AG10803 (cell line): ENCODE measurements around the gene CCNE1.
"Not testable (repeated sequence)": the region's sequence is repeated elsewhere in the genome, so short reads cannot be mapped to it uniquely, and the experiment has no call there.

Experiments
- DNase-seq: peaks from one replicate; pipeline ENCODE4 v3.0.0; 2010; ENCODE audit warnings: low read depth
- H3K4me3 ChIP-seq: 2 replicates; pipeline ENCODE4 v1.5.1; 2011; ENCODE audit warnings: mild to moderate bottlenecking, low read length, control low read depth
- TF ChIP-seq, protein P1 (sequence below): conservative IDR thresholded peaks from 2 replicates; pipeline ENCODE4 v1.5.1; 2011; ENCODE audit warnings: mild to moderate bottlenecking, low read length, control low read depth, inconsistent platforms

CCNE1 gene

DNA sequence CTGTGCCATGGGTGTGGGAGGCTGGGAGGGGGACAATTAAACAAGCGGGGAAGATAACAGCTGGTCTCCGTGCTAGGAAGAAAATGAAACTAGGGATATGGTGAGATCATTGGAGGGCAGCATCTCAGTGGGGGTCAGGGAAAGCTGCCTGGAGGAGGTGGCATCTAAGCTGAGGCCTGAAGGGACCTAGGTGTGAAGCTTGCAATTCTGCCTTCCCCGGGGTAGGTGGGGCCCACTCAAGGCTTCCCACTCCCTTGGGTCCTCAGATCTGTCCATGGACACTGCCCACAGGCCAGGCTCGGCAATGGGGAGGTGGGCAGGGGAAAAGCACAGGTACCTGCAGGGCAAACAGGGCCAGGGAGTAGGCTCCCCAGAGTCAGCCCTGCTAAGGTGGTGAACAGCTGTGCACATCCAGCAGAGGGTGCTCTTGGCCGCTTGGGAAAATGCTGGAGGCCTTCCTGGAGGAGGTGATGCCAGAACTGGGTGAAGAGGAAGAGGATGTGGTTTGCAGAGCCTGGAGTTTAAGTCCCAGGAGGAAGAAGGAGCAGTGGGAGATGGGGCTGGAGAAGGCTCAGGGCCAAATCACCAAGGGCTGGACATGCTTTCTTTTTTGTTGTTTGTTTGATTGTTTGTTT, 25.7 kb upstream of the CCNE1 start:
- TF ChIP-seq, protein P1, sequence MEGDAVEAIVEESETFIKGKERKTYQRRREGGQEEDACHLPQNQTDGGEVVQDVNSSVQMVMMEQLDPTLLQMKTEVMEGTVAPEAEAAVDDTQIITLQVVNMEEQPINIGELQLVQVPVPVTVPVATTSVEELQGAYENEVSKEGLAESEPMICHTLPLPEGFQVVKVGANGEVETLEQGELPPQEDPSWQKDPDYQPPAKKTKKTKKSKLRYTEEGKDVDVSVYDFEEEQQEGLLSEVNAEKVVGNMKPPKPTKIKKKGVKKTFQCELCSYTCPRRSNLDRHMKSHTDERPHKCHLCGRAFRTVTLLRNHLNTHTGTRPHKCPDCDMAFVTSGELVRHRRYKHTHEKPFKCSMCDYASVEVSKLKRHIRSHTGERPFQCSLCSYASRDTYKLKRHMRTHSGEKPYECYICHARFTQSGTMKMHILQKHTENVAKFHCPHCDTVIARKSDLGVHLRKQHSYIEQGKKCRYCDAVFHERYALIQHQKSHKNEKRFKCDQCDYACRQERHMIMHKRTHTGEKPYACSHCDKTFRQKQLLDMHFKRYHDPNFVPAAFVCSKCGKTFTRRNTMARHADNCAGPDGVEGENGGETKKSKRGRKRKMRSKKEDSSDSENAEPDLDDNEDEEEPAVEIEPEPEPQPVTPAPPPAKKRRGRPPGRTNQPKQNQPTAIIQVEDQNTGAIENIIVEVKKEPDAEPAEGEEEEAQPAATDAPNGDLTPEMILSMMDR = no peak; the same call in 1 of the 2 replicates
- DNase-seq = no peak
- H3K4me3 ChIP-seq = no peak overlapping the region

DNA sequence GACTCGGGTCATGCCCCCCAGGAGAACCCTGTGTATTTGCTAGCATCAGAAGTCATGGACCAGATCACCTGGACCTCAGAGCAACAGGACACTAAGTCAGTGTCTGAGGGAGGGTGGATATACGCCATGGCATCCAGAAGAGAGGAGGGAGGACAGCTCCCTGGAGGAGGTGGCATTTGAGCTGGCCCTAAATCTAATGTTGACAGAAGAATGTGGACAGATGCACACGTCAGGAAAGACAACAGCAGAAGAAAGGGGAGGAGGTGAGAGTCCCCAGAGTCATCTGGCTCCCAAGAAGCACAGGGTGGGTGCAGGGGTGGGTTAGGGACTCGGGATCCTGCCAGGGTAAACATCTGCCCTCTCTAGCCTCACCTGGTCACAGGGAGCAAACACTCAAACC, 24.5 kb upstream of the CCNE1 start:
- no peak overlapping the region for H3K4me3 ChIP-seq
- TF ChIP-seq, protein P1 = no peak
- DNase-seq = no peak

DNA sequence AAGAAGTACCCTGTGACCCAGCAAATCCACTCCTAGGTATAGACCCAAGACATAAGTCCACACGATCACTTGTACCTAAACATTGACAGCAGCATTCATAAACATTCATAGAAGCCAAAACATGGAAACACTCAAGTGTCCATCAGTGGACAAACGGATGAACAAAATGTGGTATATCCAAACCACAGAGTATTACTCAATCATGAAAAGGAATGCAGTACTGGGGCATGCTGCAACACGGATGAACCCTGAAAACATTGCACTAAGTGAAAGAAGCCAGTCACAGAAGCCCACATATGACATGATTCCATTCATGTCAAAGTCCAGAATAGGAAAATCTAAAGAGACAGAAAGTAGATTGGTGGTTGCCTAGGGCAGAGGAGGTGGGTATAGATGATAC, 22.8 kb upstream of the CCNE1 start:
- DNase-seq = peak; percentile 11
- no peak overlapping the region for H3K4me3 ChIP-seq
- TF ChIP-seq, protein P1 = no peak

DNA sequence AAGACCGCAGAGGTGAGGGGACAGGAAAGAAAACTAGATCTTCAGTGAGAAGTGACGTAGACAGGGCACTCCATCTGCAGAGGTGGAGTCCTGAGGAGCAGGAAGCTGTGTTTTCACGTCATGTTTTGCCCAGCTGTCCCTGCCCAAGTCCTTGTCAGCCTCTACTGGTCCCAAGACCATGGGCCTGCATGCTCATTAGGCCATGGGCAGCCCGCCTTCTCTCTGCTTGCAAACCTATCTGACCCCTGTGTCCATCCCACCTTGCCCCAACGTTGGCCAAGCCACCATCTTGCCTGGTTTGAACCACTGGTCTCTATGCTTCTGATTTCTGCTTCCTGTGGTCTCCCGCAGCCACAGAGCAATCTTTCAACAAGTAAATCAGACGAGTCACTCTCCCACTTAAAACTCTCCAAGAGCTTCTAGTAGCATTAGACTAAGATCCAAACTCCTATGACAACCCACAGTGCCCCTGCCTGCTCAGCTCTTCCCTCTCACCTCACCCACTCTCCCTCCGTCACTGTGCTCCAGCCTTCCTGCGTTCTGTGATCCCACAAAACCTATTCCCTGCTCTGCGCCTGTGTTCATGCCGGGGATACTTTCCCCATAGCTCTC, 18.6 kb upstream of the CCNE1 start:
- H3K4me3 ChIP-seq = no peak overlapping the region
- TF ChIP-seq, protein P1 = no peak
- no peak for DNase-seq

DNA sequence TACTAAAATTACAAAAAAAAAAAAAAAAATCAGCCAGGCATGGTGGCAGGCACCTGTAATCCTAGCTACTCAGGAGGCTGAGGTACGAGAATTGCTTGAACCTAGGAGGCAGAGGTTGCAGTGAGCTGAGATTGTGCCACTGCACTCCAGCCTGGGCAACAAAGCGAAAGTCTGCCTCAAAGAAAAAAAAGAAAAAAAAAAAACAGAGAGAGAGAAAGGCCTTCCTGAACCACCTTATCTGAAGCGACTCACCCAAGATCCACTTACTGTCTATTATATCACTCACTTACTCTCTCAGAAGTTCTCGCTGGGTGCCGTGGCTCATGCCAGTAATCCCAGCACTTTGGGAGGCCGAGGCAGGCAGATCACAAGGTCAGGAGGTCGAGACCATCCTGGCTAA, 17.3 kb upstream of the CCNE1 start:
- H3K4me3 ChIP-seq, DNase-seq: not testable (repeated sequence)

DNA sequence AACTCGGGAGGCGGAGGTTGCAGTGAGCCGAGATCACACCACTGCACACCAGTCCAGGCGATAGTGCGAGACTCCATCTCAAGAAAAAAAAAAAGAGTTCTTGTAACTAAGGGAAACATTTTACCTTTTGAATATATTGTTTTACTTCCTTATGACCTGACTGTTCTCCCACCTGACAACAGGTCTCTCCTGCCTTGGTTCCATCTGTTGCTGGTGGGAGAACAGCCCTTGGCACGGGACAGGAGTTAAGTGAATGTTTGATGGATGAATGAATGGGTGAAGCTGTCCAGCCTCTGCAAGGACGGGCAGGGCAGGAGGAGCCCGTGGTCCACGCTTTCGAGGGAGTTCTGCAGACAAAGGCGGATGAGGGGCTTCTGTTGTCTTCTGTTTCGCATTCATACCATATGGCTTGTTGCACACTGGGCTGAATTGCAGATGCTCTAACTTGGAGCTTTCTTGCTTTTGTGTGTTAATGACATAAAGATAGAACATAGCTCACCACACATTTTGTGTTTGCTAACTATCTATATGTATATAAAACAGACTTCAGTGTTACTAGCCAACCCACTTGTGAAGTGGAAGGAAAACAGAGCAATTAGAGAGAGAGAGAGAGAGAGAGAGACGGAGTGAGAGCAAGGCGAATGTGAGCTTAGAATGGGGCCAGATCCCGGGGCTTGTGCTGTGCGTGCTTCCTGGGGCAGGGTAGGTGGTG, 16.2 kb upstream of the CCNE1 start:
- no peak overlapping the region for H3K4me3 ChIP-seq
- TF ChIP-seq, protein P1 = no peak
- no peak for DNase-seq

DNA sequence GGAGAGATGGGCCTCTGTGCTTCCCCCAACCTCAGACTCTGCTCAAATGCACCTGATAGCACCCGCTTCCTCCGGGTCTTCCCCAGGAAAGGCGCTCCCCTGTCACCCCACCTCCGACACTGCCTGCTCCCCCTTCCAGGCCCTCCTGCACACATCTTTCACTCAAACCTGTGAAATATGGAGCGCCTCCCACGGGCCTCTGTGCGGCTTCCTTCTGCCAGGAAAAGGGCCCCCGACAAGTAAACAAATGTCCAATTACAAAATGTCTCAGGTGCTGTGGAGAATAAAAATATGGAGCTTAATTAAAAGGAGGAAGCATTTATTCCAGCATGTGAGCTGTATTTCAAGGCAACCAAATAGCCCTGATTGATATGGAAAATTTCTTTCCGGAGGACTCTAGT, 15.6 kb upstream of the CCNE1 start:
- H3K4me3 ChIP-seq = no peak overlapping the region
- TF ChIP-seq, protein P1 = no peak
- DNase-seq = no peak
